ENCODE measurements around the gene CD38. TPM values are rescaled to one million over a fixed set of nuclear protein-coding genes. Genes with fewer than 3 reads are reported as not detected.
A peak's percentile ranks its signal among the peaks of the same experiment; 100 is the strongest.

The CD38 gene
- total RNA-seq, 1 experiment from 2014 or later = 0.12 TPM

DNA sequence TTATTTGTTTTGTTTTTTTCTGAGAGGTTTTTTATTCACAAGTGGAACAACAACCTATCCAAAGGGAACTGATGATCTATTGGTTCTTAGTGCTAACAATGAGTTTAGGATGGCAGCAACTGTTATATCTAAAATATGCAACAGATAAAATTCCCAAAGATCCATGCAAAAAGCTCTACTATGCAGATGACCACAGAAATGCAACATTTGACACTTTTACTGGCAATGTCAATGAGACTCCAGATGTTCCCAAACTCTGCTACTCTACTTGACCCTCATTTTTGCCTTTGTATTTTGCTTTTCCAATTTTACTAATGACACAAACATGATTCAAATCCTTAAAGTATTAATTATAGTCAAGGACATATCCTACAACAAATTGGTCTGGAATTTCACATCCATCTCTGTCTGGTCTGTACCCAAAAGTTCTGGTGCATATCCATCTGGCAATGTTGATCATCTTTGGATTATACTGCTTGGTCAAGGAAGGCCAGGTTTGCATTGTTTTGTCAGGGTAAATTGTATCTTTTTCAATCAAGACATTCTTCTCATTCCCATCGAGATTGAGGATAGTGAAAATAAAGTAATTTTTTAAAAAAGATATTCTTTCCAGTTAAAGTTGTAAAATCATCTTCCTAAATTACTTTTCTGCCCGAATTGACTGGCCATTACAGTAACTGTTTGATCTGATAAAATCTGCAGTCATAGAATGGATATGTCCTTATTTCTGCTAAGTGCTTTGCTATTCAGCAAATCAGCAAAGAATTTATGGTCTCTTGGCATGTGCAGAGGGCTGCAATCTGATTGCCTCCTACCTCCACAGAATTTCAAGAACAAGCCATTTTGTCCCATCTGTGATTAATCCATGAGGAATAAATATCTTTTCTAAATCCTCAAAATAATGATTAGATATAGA lies 86.8 kb downstream of the CD38 start:
- no peak for DNase-seq (ENCODE audit: low read depth)

- DNase-seq (ENCODE audit: low read depth) = peak; percentile 24
These were observed 90.0 kb downstream of the CD38 start for GRCh38 chr4:15868111-15868510.

- no peak for DNase-seq (ENCODE audit: low read depth)
These were observed 90.8 kb downstream of the CD38 start for GRCh38 chr4:15868826-15869413.

GRCh38 chr4:15870079-15870478 lies 92.0 kb downstream of the CD38 start:
- DNase-seq (ENCODE audit: low read depth) = no peak

DNA sequence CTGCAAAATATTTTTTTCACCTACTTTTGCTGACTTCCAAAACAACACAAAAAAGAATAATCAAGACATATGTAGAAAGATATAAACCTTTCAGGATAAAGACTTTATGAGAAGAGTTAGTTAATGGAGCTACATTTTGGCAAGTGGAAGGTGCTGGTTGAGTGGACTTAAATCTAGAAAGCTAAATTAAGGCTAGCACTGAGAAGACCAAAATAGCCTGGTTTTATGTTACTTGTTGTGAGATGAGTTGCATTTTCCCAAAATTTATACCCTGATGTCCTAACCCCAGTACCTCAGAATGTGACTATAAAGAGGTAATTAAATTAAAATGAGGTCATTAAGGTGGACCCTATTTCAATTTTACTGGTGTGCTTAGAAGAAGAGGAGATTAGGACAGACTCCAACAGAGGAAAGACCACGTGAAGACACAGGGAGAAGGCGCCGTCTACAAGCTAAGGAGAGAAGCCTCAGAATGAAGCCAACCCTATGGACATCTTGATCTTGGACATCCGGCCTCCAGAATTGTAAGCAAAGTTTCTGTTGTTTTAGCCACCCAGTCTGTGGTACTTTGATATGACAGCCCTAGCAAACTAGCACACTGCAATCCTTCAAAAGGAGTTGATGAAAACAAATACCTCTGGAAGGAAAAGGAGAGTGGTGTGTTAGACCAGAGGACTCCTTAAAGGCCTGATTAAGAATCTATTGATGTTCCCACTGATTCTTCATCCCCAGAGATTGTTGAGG lies 93.0 kb downstream of the CD38 start:
- no peak for DNase-seq (ENCODE audit: low read depth)

DNA sequence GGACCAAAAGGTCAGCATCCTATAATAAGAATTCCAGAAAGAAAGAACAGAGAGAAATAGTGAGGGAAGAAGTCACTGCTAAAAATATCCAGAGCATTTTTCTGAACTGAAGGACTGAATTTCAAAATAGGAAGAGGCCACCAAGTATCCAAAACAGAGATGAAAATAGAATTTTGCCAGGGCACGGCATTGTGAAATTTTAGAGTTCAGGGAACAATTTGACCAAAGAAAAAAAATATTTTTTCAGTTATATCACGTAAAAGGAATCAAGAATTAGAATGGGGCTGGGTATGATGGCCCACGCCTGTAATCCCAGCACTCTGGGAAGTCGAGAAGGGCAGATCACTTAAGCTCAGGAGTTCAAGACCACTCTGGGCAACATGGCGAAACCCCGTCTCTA lies 95.0 kb downstream of the CD38 start:
- no peak for DNase-seq (ENCODE audit: low read depth)

- DNase-seq (ENCODE audit: low read depth) = no peak
These were observed 96.5 kb downstream of the CD38 start for GRCh38 chr4:15874671-15875070.

- DNase-seq (ENCODE audit: low read depth) = no peak
These were observed 97.7 kb downstream of the CD38 start for GRCh38 chr4:15875663-15876460.

DNA sequence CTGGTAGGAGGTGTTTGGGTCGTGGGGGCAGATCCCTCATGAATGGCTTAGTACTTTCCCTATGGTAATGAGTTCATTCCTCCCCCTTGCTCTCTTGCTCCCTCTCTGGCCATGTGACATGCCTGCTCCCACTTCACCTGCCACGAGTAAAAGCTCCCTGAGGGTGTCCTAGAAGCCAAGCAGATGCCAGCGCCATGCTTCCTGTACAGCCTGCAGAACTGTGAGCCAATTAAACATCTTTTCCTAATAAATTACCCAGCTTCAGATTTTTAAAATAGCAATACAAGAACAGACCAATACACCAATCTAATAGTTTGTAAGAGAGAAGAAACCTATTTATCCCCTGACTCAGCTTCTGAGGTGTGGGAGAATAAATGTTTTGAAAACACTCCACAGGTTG lies 99.9 kb downstream of the CD38 start:
- no peak for DNase-seq (ENCODE audit: low read depth)

DNA sequence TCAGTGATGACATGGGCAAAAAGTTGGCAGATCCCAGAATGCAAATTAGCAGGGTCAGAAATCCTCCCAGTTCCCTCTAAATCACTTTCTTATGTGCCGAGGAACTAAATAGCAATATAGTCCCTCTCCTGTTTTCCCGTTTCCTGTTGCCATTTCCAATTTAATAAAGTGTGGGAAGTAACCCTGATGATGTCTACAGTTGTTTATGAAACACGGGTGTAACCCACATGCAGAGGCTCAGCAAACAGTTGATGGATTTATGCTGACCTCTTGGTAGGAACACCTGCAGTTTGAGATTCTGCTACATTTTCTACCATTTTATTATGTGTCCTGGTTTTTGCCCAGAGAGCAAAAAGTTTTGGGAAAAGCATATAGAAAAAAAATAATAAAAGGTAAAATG lies 103.7 kb downstream of the CD38 start:
- no peak for DNase-seq (ENCODE audit: low read depth)

DNA sequence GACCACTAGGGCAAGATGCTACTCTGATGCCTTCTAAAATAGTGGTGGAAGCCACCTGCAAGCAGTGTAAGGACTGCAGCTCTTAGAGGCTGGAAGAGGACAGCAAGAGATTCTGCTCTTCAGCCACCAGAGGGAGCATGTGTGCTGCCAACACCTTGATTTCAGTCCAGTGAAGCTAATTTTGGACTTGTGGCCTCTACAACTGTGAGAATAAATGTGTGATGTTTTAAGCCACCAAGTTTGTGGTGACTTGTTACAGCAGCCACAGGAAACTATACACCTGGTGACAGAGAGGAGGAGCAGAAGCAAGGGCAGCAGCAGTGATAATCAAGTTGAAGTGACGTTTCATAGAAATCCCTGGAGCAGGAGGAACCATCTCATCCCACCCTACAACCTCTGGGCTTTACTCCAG lies 104.6 kb downstream of the CD38 start:
- peak; percentile 66 for DNase-seq (ENCODE audit: low read depth)

DNA sequence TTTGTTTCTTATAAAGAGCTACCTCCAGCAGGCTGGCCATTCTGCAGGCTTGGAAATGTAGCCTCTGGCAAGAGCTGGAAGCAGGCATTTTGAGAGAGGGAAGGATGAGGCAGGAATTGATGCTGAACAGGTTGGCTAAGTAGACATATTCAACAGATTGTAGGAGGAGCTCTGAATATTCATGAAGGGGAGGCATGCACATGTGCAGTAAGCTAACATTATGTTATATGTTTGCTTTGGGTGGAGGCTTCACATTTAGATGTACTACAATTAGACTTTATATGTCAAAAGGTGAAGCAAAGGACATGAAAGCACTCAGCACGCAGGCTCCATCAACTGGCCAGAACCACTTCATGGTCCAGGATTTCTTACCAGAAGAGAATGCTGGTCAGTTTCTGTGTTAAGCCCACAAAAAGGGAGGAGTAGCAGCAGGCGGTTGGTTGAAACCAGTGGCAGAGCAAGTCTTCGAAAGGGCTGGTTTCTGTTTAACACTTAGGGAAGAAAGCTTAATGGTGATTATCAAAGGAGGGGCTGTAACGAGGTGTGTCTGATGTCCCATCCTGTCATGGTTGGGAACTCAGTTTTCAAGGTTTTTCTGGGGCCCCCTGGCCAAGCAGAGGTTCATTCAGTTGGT lies 105.6 kb downstream of the CD38 start:
- DNase-seq (ENCODE audit: low read depth) = no peak

- no peak for DNase-seq (ENCODE audit: low read depth)
These were observed 106.5 kb downstream of the CD38 start for GRCh38 chr4:15884666-15885065.

GRCh38 chr4:15885422-15885821 lies 107.3 kb downstream of the CD38 start:
- DNase-seq (ENCODE audit: low read depth) = no peak

DNA sequence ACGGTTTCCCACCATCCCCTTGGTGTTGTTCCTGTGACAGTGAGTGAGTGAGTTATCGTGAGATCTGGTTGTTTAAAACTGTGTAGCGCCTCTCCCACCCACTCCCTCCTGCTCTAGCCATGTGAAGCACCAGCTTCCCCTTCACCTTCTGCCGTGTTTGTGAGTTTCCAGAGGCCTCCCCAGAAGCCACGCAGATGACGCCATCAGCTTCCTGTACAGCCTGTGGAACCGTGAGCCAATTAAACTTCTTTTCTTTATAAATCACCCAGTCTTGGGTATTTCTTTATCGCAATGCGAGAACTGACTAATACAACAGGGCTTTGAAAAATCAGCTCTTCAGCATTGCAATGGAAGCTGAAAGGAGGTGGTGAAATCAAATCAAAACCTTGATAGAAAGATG lies 110.4 kb downstream of the CD38 start:
- no peak for DNase-seq (ENCODE audit: low read depth)

GRCh38 chr4:15890246-15890829 lies 112.2 kb downstream of the CD38 start:
- no peak for DNase-seq (ENCODE audit: low read depth)

- DNase-seq (ENCODE audit: low read depth) = no peak
These were observed 113.2 kb downstream of the CD38 start for GRCh38 chr4:15891312-15891711.

GRCh38 chr4:15893962-15894361 lies 115.8 kb downstream of the CD38 start:
- DNase-seq (ENCODE audit: low read depth) = peak; percentile 97

GRCh38 chr4:15894393-15894792 lies 116.3 kb downstream of the CD38 start:
- DNase-seq (ENCODE audit: low read depth) = no peak

DNA sequence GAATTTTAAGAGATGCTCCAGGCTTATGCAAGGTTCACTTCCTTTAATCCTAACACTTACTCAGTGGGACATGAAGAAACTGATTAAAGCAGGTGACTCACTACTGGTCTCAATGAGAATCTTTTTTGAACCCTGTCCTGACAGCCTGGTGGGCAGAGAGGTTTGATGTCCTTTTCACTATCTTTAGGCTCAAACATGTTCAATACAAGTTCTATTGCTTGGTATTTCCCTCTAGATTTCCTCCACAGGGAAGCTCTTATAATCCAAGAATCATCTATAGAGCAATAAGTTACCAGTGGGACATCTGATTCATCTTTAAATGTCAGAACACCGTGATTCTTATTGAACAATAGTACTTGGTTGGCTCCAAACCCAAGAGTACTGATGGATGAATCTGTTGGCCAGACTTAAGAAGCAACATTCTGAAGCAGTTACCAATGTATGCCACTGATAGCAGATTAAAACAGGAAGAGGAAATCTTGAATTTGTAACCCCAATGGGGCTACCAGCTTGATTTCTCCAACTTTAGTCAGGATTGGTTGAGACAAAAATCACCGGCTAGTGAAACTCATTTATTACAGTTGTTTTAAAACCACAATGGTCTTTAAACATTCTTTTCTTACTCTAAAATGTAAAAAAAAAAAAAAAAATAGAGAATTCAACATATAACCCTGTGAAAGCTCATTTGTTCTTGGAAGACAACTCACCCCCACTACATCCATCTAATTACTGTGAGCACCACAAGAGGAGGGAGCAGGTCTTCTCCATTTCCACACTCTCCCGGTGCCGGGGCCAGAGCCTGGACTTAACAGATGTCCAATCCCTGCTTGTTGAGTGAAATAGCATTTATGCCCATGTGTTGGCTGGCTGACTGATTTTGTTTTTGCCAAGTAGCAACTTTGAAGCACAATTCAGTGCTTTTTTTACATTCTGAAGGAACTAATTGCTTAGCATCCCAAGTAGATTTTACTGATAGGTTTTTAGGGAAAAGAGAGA lies 117.1 kb downstream of the CD38 start:
- peak; percentile 29 for DNase-seq (ENCODE audit: low read depth)
